ENCODE data around the gene SLC22A15. TPM values are rescaled to one million over a fixed set of nuclear protein-coding genes. Genes with fewer than 3 reads are reported as not detected.

SLC22A15 gene
- total and polyA plus RNA-seq, 5 experiments from 2014 or later, result 0.27 to 0.39 TPM; not detected in 3

DNA sequence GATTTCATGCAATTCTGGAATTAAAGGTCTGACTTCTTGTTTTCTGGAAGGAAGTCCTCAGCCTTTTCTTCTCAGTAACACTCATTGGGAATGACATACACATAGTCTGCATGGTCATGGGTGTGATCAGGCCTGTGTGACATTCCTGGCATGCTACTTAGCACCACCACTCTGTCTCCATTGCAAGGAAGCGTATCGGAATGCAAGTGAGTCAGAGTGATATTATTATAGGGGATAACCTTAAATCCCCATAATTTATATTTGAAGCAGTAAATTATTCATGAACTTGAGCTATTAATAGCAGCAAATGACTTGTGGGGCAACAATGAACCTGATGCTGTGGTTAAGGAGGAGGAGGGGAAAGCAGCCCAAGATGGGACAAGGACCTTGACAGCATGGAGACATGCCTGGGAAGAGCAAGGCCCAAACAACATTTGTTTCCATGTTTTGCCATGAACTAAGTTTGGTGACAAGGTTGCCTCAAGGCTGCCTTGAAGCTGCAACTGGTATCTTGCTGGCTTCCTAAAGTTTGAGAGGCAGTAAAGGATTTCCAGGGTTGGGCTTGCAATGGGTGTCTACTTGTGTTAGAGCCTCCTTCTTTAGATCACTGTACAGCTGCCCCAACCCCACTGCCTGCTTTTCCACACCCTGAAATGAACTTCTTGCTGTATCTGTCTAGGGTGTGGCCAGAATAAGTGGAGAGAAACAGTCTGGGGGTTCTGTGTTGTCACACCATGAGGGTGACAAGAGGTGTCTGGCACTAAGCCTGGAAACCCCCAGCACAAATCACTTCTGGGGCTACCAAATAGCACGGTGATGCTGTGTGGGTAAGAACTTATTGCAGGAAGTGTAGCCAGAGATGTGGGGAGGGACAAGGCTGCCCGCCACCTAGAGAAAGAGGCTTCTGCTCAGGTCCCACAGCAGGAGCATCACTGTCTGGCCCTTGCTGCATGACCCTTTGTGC lies 139.4 kb downstream of the SLC22A15 start:
- no peaks in the 10 kb centered on the region for H3K9me3 Mint-ChIP-seq
- no peak for DNase-seq
- no peak for ATAC-seq
- H3K4me1 Mint-ChIP-seq, result peaks cover 0 to under 1% (median 0%) of the 10 kb centered on the region in 4 donors
- peaks cover 0 to 22% (median 6%) of the 10 kb centered on the region in 5 donors for H3K27me3 Mint-ChIP-seq
- H3K27ac Mint-ChIP-seq, result no peak overlapping the region
- no peaks in the 10 kb centered on the region for H3K36me3 Mint-ChIP-seq
- POLR2A ChIA-PET, result no interaction called here
- no peak overlapping the region for H3K4me3 Mint-ChIP-seq

GRCh38 chr1:116118471-116118870 lies 142.2 kb downstream of the SLC22A15 start:
- POLR2A ChIA-PET, result interaction anchor here (0.5 kb wide), 1 partner anchor 451 kb away, joined by 3 read pairs; no protein-coding TSS in a partner anchor
- Mint-ChIP-seq H3K4me3 (no peak overlapping the region), H3K27me3 (peaks cover 4 to 29% (median 9%) of the 10 kb centered on the region in 5 donors), H3K9me3 (no peaks in the 10 kb centered on the region), H3K27ac (no peak overlapping the region), H3K36me3 (no peaks in the 10 kb centered on the region), H3K4me1 (peaks cover 0 to 1% (median 0%) of the 10 kb centered on the region in 4 donors)
- ATAC-seq, result no peak
- no peak for DNase-seq

Other genes with a start within 250 kb of the SLC22A15 start
- gene CASQ2, start 207.8 kb upstream of the SLC22A15 start, total RNA-seq, result not detected
- not detected for gene CASQ2, start 207.8 kb upstream of the SLC22A15 start, polyA plus RNA-seq
- gene NHLH2, start 135.4 kb upstream of the SLC22A15 start, total RNA-seq, result not detected
- gene NHLH2, start 135.4 kb upstream of the SLC22A15 start, polyA plus RNA-seq, result not detected
- gene MAB21L3, start 134.9 kb downstream of the SLC22A15 start, total RNA-seq, result not detected
- not detected for gene MAB21L3, start 134.9 kb downstream of the SLC22A15 start, polyA plus RNA-seq